ENCODE data around the gene RECQL. TPM values are rescaled to one million over a fixed set of nuclear protein-coding genes. Genes with fewer than 3 reads are reported as not detected.

Gene RECQL
- total and polyA plus RNA-seq, 2 of the 4 experiments (the other 2 are of a cell fraction), result 29.4 to 67.0 TPM

DNA sequence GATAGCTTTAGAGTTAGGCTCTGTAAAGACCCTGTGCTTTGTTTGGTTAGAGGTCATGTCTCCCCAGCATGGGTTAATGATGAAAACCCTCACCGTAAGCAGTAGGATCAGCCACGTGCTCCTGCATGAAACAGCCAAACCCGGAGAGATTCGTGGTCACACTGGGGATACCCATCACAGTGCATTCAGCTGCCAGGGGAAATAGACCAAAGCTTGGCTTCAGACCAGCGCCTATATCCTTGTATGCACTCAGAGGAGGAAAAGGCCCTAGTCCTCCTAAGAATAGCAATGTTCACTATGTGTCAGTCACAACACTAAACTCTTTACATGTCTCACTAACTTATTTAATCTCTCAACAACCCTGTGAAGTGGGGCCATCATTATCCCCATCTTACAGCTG lies 41.0 kb upstream of the RECQL start:
- H3K27ac ChIP-seq (ENCODE audit: insufficient read depth, low read length), result no peak overlapping the region
- H2BK20ac ChIP-seq (ENCODE audit: low read depth, low read length), result no peak overlapping the region
- ChIA-PET POLR2A (ENCODE audit: unreplicated experiment) (no interaction called here), CTCF (interaction anchor here (1.0 kb wide), 1 partner anchor 49 kb away, joined by 3 read pairs; no protein-coding TSS in a partner anchor)
- H2BK5ac ChIP-seq (ENCODE audit: low read depth, low read length, poor library complexity, severe bottlenecking), result no peak overlapping the region
- 0 out of 2 replicates have a peak, but pooled peaks cover 2% of the 10 kb centered on the region for H3K27me3 ChIP-seq (ENCODE audit: control insufficient read depth, insufficient read depth, low read length)
- no peak overlapping the region for H3K23ac ChIP-seq (ENCODE audit: low read depth, low read length)
- ATAC-seq (ENCODE audit: low read depth) (no peak), DNase-seq (no peak)
- no peak overlapping the region for H2AFZ ChIP-seq (replicated peaks; ENCODE audit: low read length, poor library complexity)
- H2BK15ac ChIP-seq (ENCODE audit: low read depth, low read length), result no peak overlapping the region
- no peak overlapping the region for H3K14ac ChIP-seq (replicated peaks; ENCODE audit: low read depth, low read length)
- no peaks in the 10 kb centered on the region for H4K20me1 ChIP-seq (ENCODE audit: insufficient read depth, low read length)
- in situ Hi-C loops (cut with MboI; ENCODE audit: low sequenced_read_pairs), result no loop called here
- no peak overlapping the region for H3K18ac ChIP-seq (ENCODE audit: low read depth, low read length)
- H3K9ac ChIP-seq (ENCODE audit: low read depth, low read length), result no peak overlapping the region
- no peaks in the 10 kb centered on the region for H3K9me3 ChIP-seq (ENCODE audit: control insufficient read depth, insufficient read depth, low read length)
- no peak overlapping the region for H3K4ac ChIP-seq (ENCODE audit: low read depth, low read length)
- H3K79me1 ChIP-seq (ENCODE audit: low read depth in 1 of 2, low read length in 2 of 2), result no peaks in the 10 kb centered on the region
- no peaks in the 10 kb centered on the region for H3K9me1 ChIP-seq (ENCODE audit: insufficient read depth, low read length)
- no peak overlapping the region for H4K8ac ChIP-seq (ENCODE audit: low read depth in 2 of 2, low read length in 2 of 2)
- H4K5ac ChIP-seq (ENCODE audit: low read depth, low read length), result no peak overlapping the region
- no CpG with 5 or more reads among the region's 5 CpGs for WGBS, 2 experiments (ENCODE audit: extremely low coverage in 2 of 2, insufficient read length in 1 of 2)
- H3K4me1 ChIP-seq (ENCODE audit: control insufficient read depth, insufficient read depth, low read length), result no peaks in the 10 kb centered on the region
- TF ChIP-seq CHD1 (IDR thresholded peaks at IDR 0.05; ENCODE audit: low read depth, low read length), result no peak
- TF ChIP-seq RAD21 (IDR thresholded peaks at IDR 0.05; ENCODE audit: low read length), result no peak
- no peak for TF ChIP-seq CTCF (conservative IDR thresholded peaks at IDR 0.05; ENCODE audit: low read depth, low read length)
- no peak for TF ChIP-seq FOS (IDR thresholded peaks at IDR 0.05; ENCODE audit: low read depth, low read length)
- no peak for TF ChIP-seq RFX5 (IDR thresholded peaks at IDR 0.05; ENCODE audit: low read depth, low read length)
- TF ChIP-seq CEBPB (IDR thresholded peaks at IDR 0.05; ENCODE audit: low read depth, low read length), result no peak
- TF ChIP-seq, protein P1, sequence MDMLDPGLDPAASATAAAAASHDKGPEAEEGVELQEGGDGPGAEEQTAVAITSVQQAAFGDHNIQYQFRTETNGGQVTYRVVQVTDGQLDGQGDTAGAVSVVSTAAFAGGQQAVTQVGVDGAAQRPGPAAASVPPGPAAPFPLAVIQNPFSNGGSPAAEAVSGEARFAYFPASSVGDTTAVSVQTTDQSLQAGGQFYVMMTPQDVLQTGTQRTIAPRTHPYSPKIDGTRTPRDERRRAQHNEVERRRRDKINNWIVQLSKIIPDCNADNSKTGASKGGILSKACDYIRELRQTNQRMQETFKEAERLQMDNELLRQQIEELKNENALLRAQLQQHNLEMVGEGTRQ (IDR thresholded peaks at IDR 0.05; ENCODE audit: low read depth, low read length), result no peak
- TF ChIP-seq BHLHE40 (IDR thresholded peaks at IDR 0.05; ENCODE audit: low read depth, low read length), result no peak
- TF ChIP-seq RCOR1 (IDR thresholded peaks at IDR 0.05; ENCODE audit: insufficient replicate concordance, low read length), result no peak
- no peak for TF ChIP-seq MAFK (IDR thresholded peaks at IDR 0.05; ENCODE audit: low read depth, low read length)
- no peak for TF ChIP-seq SMC3 (IDR thresholded peaks at IDR 0.05; ENCODE audit: low read depth, low read length)
- no peak for TF ChIP-seq POLR2A (IDR thresholded peaks at IDR 0.05; ENCODE audit: low read depth, low read length)
- TF ChIP-seq, protein P2, sequence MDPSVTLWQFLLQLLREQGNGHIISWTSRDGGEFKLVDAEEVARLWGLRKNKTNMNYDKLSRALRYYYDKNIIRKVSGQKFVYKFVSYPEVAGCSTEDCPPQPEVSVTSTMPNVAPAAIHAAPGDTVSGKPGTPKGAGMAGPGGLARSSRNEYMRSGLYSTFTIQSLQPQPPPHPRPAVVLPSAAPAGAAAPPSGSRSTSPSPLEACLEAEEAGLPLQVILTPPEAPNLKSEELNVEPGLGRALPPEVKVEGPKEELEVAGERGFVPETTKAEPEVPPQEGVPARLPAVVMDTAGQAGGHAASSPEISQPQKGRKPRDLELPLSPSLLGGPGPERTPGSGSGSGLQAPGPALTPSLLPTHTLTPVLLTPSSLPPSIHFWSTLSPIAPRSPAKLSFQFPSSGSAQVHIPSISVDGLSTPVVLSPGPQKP (IDR thresholded peaks at IDR 0.05; ENCODE audit: borderline replicate concordance, low read depth, low read length), result no peak
- no peak for TF ChIP-seq MXI1 (IDR thresholded peaks at IDR 0.05; ENCODE audit: borderline replicate concordance, low read depth, low read length)
- TF ChIP-seq NFE2L2 (IDR thresholded peaks at IDR 0.05; ENCODE audit: low read depth, low read length), result no peak
- H3K56ac ChIP-seq (ENCODE audit: extremely low read depth, insufficient read depth, low read length), result no peak overlapping the region
- no peak overlapping the region for H3K4me3 ChIP-seq (ENCODE audit: insufficient read depth, low read depth, low read length)
- no peak overlapping the region for H3K4me2 ChIP-seq (ENCODE audit: low read depth, low read length)
- no peaks in the 10 kb centered on the region for H3K36me3 ChIP-seq (ENCODE audit: control insufficient read depth, insufficient read depth, low read length)
- H2BK120ac ChIP-seq (ENCODE audit: low read depth, low read length), result no peak overlapping the region
- H2AK5ac ChIP-seq (ENCODE audit: low read depth, low read length), result no peak overlapping the region
- dilution Hi-C loops (cut with HindIII; ENCODE audit: low sequenced_read_pairs, unreplicated experiment), result no loop called here
- peak overlapping the region; percentile 5 for H2AK9ac ChIP-seq (replicated peaks; ENCODE audit: low read depth, low read length, poor library complexity)
- intact Hi-C loops (cut with micrococcal nuclease), result no loop called here
- H4K91ac ChIP-seq (ENCODE audit: insufficient read depth, low read depth, low read length), result no peak overlapping the region
- BruUV-seq (replicated peaks), result no TSS peak
